Lower leg skin (tissue), 4 donors: ENCODE measurements around the gene DDO. TPM values are rescaled to one million over a fixed set of nuclear protein-coding genes. Genes with fewer than 3 reads are reported as not detected.

Source experiments
- DNase-seq, 2 donors: peaks; one replicate each; pipeline ENCODE4 v3.0.0-alpha.2; 2019; ENCODE audit warnings: low spot score in 2 of 2
- H3K4me3 ChIP-seq: fragments of 200-600 bp; sonication (generic); 2 replicates; pipeline ENCODE4 v1.5.1; 2017; ENCODE audit warnings: mild to moderate bottlenecking, low read depth; ENCODE audit not compliant: poor library complexity, severe bottlenecking
- CTCF ChIP-seq, 3 donors: fragments of 450-650 bp; IDR thresholded peaks; one replicate each; pipeline ENCODE4 v1.5.1; 2016; ENCODE audit warnings: antibody characterized with exemption in 3 of 3, mild to moderate bottlenecking in 3 of 3, moderate library complexity in 2 of 3
- POLR2A ChIP-seq, 2 donors: fragments of 450-650 bp; IDR thresholded peaks; one replicate each; pipeline ENCODE4 v1.6.1; 2016 to 2017; ENCODE audit warnings: antibody characterized with exemption in 2 of 2, mild to moderate bottlenecking in 1 of 2, moderate library complexity in 1 of 2
- WGBS, 2 donors: methylation state at CpG; one replicate each; pipeline ENCODE4 v1.1.5; 2018; 5-methylcytosine and 5-hydroxymethylcytosine counted together
- intact Hi-C: fragments of 100-400 bp; cut with DNase I; formaldehyde crosslinking; loops from one replicate; pipeline ENCODE4 v1.15.0; 2023; ENCODE audit warnings: low total_unique reads
- total RNA-seq, 4 donors: library from RNA; depleted of rRNA; stranded (reverse); fragments of >200 nt; gene quantifications; one replicate each; pipeline ENCODE4 v1.1.0, GENCODE V29; 2016

Gene DDO
- total RNA-seq, 4 donors from 2014 or later, result 0.17 to 1.2 (median 0.91) TPM; not detected in 1

- intact Hi-C loops, result no loop called here
- no peak overlapping the region for H3K4me3 ChIP-seq
- DNase-seq, result no peak
- WGBS, 2 donors, result 93 to 100% methylated on average over 2 of the region's 2 CpGs
- no peak for TF ChIP-seq POLR2A (IDR thresholded peaks at IDR 0.05)
Observed at GRCh38 chr6:110428153-110428552, 12.8 kb upstream of the DDO start.

GRCh38 chr6:110425816-110426215 is 10.4 kb upstream of the DDO start:
- 33 to 35% methylated on average over 5 of the region's 5 CpGs for WGBS, 2 donors
- intact Hi-C loops, result no loop called here
- no peak for TF ChIP-seq POLR2A (IDR thresholded peaks at IDR 0.05)
- TF ChIP-seq CTCF (IDR thresholded peaks at IDR 0.05), result no peak
- DNase-seq, result no peak
- no peak overlapping the region for H3K4me3 ChIP-seq

- intact Hi-C loops, result no loop called here
- DNase-seq, result no peak
- H3K4me3 ChIP-seq, result no peak overlapping the region
- TF ChIP-seq POLR2A (IDR thresholded peaks at IDR 0.05), result no peak
- no peak for TF ChIP-seq CTCF (IDR thresholded peaks at IDR 0.05)
Observed at GRCh38 chr6:110422444-110422822, 7.1 kb upstream of the DDO start.

GRCh38 chr6:110421749-110422443 is 6.5 kb upstream of the DDO start:
- intact Hi-C loops, result no loop called here
- TF ChIP-seq POLR2A (IDR thresholded peaks at IDR 0.05), result no peak
- H3K4me3 ChIP-seq, result no peak overlapping the region
- DNase-seq, result no peak
- 52 to 58% methylated on average over 4 of the region's 4 CpGs for WGBS, 2 donors

- 65 to 74% methylated on average over 6 of the region's 6 CpGs for WGBS, 2 donors
- DNase-seq, result no peak
- TF ChIP-seq CTCF (IDR thresholded peaks at IDR 0.05) (no peak), POLR2A (IDR thresholded peaks at IDR 0.05) (no peak)
- no peak overlapping the region for H3K4me3 ChIP-seq
- intact Hi-C loops, result no loop called here
Observed at GRCh38 chr6:110419028-110419739, 3.8 kb upstream of the DDO start.

GRCh38 chr6:110418594-110418993 is 3.2 kb upstream of the DDO start:
- intact Hi-C loops, result no loop called here
- 83 to 89% methylated on average over 3 of the region's 3 CpGs for WGBS, 2 donors
- H3K4me3 ChIP-seq, result no peak overlapping the region
- TF ChIP-seq CTCF (IDR thresholded peaks at IDR 0.05), result no peak
- no peak for TF ChIP-seq POLR2A (IDR thresholded peaks at IDR 0.05)
- DNase-seq, result no peak
